GM18520 (cell line): Measurements from ENCODE around the gene FAM114A2.
"Not testable (repeated sequence)": the region's sequence is repeated elsewhere in the genome, so short reads cannot be mapped to it uniquely, and the experiment has no call there.

ENCODE experiments used
- ATAC-seq: cut with Tn5 transposase; IDR thresholded peaks from one replicate; pipeline ENCODE4 v1.9.1; 2021; ENCODE audit not compliant: unreplicated experiment

The FAM114A2 gene

DNA sequence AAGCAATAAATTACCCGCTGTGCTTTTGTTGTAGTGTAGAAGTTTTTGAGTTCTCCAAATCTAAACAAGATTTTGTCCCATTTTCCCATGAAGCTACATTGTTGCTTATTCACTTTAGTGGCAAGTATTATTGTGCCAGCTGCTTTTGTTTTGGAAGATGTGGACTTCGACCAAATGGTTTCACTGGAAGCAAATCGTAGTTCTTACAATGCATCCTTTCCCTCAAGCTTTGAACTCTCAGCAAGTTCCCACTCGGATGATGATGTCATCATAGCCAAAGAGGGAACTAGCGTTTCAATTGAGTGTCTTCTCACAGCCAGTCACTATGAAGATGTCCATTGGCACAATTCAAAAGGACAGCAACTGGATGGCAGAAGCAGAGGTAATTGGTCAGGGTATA is 10.9 kb upstream of the FAM114A2 start:
- no peak for ATAC-seq

DNA sequence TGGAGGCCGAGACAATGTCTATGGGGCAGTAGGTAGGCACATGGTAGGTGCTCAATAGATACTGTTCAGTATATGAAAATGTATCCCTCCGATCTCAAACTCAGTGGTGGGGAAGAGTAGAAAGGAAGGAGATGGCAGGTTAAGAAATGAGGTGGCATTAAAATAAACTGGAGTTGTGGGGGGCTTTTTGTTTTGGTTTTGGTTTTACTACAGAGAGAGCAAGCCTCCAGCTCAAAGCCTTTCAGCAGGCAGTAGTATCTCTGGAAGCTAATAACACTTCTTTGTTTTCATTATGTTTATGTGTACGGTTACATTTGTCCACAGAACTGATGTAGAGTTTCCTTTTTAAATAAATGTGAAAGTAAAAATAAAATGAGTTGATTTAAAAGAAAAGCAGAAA is 8.6 kb upstream of the FAM114A2 start:
- ATAC-seq, result no peak

DNA sequence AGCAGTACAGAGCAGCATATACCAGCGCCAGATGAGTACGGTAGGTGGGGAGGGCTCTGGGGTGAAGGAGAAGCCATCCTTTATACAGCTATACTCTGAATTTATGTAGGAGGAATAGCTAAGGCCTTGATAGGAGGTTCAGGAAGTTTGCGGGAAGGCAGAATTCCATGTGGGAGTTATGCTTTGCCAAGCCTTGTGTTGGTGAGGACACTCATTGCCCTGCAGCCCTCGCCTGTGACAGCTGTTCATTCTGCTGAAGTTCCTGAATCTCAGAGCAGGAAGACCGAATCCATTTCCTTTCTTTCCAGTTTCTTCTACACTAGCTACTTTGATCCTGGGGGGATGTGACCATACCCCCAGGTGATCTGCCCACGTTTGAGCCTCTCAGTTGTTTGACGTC is 7.8 kb upstream of the FAM114A2 start:
- no peak for ATAC-seq

DNA sequence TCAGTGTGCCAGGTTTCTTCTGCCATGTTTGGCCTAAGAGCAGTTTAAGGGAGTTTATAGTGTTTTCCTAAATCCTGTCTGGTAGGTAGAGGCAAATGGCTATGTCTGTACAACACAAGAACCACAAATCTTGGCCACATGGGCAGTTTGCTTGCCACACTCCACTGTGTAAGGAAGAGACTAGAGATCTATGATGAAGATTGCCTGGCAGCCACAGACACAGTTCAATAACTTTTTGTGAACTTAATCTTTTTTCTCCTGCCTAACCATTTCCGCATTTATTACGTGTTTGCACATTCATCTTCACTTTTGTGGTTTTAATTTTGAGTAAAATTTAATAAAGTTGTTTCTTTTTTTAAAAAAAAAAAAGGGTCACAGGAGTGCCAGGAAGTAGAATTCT is 5.9 kb upstream of the FAM114A2 start:
- no peak for ATAC-seq

DNA sequence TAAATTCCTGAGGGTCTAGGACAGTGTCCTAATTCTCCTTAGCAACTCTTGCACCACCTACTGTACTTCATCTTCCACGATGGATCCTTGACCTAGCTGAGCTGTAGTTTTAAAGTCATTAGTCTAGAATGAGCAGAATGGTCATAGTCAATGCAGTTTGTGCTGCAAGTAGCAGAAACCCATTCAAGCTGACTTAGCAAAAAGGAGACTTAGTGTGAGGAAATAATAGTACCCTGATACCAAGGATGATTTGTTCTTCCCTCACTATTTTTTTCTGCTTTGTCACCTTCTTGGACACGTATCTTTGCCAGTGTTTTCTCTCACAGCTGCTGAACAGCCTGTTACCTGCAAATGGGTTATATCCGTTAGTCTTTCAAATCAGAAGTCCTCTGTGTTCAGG is 5.4 kb upstream of the FAM114A2 start:
- ATAC-seq, result no peak

DNA sequence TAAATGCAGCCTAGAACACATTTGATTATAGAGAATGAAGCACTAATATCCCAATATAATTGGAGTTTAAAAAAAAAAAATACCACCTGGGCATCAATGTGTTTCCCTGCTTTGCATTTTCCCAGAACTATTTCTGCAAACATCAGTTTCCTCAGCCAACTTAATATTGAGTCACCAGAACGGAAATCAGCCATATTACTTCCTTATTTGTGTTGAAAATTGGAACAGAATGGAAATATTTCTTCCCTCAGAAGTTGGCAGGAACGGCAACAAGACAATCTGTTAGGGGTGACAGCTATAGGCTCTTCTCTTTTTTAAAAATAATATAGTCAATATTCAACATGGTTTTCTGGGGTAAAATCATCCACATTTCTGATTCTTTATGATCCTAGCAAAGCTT is 4.1 kb upstream of the FAM114A2 start:
- no peak for ATAC-seq

DNA sequence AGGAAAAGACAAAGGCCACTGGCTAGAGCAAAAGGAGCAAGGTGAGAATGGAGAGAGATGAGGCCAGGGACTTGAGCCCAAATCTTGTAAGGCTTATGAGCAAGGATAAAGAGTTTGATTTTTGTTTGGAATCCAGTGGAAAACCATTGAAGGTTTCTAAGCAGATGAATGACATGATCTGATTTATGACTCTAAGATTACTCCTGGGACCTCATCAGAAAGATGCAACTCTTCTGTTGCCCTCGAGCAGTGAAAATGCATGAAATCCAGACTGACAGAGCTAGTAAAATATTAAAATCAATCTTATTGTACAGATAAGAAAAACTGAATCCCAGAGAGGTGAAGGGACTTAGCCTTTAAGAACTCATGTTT is 734 bp upstream of the FAM114A2 start:
- no peak for ATAC-seq

DNA sequence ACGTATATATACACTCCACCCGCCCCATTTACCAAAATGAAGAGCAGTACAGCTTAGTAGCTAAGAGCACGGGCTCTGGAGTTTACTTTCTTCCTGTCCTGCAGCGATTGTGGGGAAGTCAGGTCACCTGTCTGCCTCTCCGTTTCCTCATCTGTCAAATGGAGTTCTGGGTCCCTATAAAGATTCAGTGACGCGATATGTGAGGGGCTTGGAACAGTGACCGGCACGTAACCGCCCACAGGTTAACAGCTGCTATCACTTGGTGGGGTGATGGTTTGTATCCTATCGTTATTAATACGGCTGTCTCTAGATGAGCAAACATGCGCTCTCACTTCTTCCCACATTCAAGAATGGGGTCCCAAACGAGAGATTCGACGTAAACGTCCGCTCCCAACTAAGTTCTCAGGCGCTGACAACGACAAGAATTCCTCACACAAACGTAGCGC is 426 bp downstream of the FAM114A2 start:
- peak; percentile 21 for ATAC-seq

DNA sequence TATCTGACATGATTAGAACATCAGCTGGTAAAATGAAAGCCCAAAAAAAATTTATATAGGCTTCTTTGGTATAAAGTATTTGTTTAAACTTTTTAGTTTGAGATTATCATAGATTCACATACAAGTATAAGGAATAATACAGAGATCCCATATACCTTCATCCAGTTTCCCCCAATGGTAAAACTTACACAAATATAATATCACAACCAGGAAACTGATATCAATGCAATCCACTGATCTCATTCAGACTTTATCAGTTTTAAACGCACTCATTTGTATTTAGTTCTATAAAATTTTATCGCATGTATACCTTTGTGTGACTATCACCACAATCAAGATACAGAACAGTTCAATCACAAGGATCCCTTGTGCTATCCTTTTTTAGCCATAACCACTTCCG is 3.8 kb downstream of the FAM114A2 start:
- ATAC-seq, result no peak

DNA sequence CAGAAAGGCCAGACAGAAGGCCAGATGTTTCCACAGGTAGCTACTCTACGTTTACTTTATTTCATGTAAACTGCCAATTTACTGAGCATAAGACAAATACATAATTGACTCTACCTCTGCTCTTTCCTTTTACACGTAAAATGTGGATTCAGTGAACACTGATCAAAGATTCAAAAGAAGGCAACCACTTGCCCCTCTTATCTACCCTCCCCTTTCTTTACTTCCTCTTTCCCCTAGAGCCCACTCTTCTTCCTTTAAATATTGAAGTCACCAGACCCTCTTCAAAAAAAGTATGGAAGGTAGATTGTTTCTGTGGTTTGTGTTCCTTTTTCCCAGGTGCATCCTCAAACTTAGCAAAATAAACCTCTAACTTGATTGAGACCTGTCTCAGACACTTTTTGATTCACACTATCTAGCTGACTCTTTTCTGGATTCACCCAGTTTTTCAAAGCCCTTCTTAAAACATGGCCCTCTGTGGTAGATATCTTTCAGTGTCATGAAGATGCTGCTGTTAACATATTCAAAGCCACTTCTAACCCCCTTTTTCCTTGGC is 6.7 kb downstream of the FAM114A2 start:
- ATAC-seq, result no peak

DNA sequence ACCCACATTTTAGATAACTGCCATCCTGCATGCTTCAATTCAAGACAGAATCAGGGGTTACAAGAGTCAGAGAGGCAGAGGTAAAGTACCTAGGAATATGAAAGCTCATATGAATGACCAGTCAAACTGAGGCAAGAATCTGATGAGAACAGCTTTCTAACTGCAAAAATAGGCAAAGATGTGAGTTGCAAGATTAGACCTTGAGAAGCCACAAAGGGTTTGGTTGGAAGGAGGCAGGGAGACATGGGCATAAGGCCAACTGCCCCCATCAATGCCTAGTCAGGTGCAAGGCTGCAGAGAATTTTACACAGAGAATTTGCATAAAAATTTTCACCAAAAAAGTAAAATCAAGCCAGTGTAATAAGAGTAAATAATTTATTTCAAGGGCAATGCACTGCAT is 12.8 kb downstream of the FAM114A2 start:
- ATAC-seq, result no peak

DNA sequence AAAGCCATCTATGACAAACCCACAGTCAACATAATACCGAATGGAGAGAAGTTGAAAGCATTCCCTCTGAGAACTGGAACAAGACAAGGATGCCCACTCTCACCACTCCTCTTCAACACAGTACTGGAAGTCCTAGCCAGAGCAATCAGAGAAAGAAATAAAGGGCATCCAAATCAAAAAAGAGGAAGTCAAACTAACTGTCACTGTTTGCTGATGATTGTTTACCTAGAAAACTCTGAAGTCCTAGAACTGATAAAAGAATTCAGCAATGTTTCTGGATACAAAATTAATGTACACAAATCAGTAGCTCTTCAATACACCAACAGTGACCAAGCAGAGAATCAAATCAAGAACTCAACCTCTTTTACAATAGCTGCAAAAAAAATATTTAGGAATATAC is 19.8 kb downstream of the FAM114A2 start:
- not testable (repeated sequence) for ATAC-seq

DNA sequence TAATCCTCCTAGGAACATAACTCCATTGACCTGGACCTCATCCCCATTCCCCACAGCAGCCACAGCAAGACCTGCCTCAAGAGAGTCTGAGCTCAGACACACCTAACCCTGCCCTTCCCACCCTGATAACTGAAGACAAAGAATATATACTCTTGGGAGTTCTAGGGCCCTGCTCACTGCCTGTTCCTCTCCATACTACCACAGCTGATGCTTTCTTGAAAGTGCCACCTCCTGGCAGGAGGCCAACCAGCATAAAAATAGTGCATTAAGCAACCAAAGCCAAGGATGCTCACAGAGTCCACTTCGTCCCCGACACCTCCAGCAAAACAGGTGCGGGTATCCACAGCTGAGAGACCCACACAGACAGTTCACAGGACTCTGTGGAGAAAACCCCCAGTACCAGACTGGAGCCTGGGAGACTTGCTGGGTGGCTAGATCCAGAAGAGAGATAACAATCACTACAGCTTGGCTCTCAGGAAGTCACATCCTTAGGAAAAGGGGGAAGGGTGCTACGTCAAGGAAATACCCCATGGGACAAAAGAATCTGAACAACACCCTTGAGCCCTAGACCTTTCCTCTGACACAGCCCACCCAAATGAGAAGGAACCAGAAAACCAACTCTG is 23.5 kb downstream of the FAM114A2 start:
- no peak for ATAC-seq

DNA sequence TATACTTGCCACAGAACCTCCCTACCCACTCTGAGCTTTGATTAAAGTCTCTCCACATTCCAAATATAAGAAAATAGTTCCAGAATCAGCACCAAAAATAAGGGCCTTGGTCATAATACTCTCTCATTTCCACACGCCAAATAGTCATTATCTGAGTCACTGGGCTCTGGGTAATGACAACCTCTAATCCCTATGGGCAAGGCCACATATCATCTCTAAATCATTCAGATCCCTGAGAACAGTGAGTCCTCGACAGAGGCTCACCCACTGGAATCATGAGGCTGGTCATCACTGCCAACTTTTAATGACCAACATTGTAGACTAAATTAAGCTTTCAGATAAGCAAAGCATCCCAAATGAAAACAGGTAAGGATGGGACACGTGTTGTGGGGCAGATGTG is 28.1 kb downstream of the FAM114A2 start:
- no peak for ATAC-seq

DNA sequence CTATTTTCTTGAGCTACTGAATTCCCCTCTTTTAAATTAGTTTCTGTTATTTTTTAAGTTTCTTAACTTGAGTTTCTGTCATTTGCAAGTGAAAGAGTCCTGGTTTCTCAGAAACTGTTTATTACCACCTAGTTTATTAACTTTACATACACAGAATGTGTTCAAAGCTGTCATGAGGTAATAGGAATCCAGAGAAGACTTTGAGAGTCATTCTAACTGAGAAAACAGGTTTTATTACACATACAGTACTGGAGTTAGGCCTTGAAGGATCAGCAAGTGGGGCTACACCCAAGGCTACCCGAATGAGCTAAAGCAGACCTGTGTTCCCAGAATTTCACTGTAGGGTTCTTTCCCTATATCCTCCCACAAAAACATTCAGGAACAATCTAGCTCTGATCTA is 33.1 kb downstream of the FAM114A2 start:
- peak; percentile 46 for ATAC-seq

DNA sequence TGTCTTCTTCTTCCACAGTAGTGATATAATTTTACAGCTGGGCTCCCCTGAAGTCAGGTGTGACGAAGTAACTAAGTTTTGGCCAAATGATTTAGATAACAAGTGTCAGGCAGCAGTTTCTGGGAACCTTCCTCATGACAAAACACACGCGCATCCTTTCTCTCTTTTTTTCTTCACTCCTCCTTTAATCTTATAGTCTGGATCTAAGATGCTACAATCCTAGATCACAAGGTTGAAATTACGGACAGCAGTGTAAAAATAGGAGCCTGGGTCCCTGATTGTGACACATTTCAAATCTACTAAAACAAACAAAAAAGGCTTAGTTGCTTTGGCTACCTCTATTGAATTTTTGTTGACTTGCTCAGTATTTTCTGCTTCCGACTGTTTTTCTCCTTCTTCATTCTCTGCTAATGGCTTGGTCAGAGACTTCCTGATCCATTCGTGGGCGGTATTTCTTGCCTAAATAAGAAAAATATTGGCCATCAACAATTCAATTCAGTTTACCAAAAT is 36.1 kb downstream of the FAM114A2 start:
- ATAC-seq, result no peak

DNA sequence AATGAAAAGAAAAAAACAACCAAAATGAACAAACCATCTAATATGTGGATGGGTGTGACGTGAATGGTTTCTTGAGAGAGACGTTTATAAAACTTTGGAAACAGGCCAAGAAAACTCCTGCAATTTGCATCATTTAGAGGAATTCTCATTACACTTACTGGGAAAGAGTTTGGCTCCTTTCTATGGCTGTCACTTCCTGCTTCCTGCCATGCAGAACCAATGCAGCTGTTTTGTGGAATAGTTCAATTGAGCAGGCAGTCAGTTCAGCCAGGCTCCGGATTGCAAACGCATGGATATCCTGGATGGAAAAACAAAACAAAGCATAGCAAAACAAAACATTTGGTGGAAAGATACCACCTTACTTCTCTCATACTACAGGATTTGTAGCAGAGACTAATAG is 36.6 kb downstream of the FAM114A2 start:
- ATAC-seq, result no peak

DNA sequence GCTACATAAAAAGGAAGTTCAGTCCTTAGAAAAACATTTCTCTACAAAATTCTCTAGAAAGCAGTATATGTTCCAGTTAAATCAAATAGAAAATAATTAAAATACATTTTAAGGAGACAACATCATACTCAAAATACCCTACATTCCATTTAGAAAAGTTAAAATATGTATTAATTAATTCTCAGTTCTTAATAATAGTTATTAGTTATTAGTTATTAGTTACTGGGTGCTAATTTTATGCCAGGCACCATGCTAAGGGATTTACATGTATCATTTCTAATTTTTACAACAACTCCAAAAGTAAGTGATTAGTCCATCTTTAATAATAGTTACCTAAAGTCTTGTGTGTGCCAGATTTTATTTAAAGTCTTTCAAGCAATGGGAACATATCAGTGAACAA is 38.0 kb downstream of the FAM114A2 start:
- no peak for ATAC-seq

DNA sequence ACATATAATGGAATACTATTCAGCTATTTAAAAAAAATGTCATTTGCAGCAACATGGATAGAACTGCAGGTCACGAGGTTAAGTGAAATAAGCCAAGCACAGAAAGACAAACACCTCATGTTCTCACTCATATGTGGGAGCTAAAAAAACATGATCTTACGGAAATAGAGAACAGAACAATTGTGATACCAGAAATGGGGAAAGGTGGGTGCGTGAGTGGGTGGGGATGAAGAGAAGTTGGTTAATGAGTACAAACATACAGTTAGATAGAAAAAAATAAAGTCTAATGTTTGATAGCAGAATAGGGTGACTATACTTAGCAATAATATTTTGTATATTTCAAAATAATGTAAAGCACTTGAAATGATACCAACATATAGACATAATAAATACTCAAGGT is 38.7 kb downstream of the FAM114A2 start:
- no peak for ATAC-seq

DNA sequence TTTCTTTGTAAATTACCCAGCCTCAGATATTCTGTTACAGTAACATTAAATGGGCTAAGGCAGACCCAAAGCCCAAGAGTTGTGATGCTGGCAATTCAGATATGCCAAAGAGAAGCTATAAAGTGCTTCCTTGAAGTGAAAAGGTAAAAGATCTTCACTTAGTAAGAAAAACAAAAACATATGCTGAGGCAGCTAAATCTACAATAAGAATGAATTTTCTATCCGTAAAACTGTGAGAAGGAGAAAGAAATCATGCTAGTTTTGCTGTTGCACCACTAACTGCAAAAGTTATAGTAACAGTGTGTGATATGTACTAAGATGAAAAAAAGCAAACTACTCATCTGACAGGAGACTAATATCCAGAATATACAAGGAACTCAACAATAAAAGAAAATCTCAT is 39.9 kb downstream of the FAM114A2 start:
- no peak for ATAC-seq

DNA sequence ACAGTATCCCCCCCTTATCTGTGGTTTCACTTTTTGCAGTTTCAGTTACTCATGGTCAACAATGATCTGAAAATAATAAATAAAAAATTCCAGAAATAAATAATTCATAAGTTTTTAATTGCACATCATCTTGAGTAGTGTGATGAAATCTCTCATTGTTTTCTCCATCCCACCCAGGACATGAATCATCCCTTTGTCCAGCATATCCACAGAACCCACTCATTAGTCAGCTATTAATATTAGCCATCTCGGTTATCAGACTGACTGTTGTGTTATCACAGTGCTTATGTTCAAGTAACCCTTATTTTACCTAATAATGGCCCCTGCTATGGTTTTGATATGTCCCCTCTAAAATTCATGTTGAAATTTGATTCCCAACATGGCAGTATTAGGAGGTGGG is 40.7 kb downstream of the FAM114A2 start:
- ATAC-seq, result no peak

DNA sequence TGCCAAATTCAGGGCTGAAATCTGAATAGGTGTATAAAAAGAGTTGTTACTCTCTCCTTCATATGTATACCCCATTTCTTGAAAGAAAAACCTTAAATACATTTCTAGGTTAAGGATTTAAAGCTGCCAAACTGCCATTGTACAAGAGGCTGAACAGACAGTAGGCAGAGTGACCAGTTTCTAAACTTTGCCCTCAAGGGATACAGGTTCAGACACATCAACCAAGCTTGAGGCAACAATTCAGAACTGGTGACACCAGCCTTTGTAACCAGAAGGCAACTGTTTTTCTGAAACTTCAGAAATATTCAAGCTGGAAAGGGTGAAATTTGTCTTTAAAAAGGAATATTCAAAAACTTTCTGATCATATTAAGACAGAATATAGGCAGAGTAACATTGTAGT is 47.5 kb downstream of the FAM114A2 start:
- no peak for ATAC-seq

DNA sequence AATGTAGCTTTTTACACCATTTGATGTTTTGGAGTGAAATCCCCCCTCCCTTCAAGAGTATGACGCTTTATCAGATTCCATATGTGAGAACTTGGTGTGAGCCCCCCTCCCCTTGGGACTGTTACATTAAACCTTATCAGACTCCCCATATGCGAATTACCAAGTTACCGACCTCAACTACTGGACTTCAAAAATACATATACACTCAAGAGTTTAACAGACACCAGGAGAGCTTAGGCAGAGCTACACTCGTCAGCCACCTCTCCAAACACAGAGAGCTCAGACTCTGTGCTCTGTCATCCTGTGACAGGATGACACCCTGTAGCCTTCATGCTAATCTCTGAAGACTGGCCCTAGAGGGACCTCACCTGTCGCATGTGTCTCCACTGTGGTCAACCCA is 50.2 kb downstream of the FAM114A2 start:
- peak; percentile 39 for ATAC-seq
